GM12801 (cell line): ENCODE data around the gene NUDT13.

Experiments
- TF ChIP-seq, protein P1 (sequence below): IDR thresholded peaks from one replicate; pipeline ENCODE4 v1.5.1; 2011; ENCODE audit warnings: control low read depth; ENCODE audit not compliant: insufficient read length; ENCODE audit errors: extremely low read depth

Gene NUDT13

DNA sequence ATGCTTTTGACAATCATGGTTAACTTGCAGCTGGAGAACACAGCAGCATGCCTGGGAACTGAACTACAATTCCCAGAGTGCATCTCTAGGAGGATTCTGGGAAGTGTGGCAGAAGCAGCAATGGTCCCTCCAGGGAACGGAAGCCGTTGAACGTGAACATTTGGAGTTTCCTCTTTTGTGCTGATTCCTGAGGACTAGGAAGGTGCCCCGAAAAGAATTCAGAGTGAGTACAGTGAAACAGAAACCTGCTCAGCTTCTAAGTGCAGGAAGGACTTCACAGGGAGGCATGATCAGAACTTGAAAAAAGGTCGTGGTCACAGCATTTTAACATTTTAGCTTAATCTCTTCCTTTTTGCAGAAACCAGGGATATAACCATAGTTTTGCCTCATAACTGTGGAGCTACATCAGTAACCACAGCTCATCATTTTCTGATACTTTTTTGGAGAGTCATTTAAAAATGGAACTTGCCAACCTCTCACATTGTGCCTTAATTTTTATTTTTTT, at the start of gene NUDT13:
Gene NUDT13 (plus strand): TSS at position 111 of the 505 bp plus-strand sequence. CDS start 3,911 bp downstream, outside the sequence.
- TF ChIP-seq, protein P1, sequence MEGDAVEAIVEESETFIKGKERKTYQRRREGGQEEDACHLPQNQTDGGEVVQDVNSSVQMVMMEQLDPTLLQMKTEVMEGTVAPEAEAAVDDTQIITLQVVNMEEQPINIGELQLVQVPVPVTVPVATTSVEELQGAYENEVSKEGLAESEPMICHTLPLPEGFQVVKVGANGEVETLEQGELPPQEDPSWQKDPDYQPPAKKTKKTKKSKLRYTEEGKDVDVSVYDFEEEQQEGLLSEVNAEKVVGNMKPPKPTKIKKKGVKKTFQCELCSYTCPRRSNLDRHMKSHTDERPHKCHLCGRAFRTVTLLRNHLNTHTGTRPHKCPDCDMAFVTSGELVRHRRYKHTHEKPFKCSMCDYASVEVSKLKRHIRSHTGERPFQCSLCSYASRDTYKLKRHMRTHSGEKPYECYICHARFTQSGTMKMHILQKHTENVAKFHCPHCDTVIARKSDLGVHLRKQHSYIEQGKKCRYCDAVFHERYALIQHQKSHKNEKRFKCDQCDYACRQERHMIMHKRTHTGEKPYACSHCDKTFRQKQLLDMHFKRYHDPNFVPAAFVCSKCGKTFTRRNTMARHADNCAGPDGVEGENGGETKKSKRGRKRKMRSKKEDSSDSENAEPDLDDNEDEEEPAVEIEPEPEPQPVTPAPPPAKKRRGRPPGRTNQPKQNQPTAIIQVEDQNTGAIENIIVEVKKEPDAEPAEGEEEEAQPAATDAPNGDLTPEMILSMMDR = no peak

DNA sequence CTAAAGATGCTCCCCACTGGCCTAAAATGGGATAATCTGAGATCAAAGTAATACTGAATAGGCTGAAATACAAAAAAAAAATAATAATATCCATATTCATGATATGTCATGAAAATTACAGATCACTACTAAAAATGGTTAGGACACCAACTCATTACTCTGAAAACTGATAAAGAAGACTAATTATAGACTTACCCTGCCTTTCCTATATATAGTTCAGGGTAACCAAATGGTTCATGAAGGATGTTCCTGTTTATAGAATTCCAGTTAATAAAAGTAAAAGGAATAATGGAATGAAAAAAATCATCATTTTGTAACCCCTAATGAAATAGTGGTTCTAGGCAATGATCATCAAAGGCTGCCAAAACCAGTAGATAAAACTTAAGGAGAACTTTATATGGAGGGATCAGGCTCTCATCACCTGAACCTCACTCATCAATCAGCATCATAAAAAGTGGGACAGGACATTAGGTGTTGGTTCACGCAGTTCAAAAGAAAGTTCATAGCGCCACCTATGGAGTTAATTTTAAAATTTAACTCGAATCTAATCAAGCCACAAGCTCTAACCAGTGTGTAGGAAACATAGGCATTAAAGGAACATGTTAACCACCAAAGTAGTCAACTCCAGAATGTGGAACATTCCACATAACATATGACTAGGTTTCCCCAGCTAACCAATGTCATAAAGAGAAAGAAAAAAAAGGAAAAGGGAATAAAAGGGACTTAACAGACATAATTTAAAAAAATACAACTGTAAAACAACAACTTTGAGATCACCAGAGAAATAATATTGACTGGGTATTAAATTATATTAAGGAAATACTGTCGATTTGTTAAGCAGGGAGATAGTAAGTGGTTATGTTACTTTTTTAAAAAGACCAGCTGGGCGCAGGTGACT, 49.3 kb upstream of the NUDT13 start:
- TF ChIP-seq, protein P1 = no peak

DNA sequence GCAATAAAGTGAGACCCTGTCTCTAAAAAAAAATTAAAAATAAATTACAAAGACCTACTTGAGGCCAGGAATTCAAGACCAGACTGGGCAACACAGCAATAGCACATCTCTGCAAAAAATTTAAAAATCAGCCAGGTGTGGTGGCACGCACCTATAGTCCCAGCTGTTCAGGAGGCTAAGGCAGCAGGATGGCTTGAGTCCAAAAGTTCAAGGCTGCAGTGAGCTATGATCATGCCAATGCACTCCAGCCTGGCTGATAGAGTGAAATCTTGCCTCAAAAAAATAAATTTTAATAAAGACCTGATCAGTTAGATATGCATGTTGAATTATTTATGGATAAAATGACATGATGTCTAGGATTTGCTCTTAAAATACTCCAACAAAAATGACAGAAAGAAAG, 48.5 kb upstream of the NUDT13 start:
- TF ChIP-seq, protein P1 = no peak

DNA sequence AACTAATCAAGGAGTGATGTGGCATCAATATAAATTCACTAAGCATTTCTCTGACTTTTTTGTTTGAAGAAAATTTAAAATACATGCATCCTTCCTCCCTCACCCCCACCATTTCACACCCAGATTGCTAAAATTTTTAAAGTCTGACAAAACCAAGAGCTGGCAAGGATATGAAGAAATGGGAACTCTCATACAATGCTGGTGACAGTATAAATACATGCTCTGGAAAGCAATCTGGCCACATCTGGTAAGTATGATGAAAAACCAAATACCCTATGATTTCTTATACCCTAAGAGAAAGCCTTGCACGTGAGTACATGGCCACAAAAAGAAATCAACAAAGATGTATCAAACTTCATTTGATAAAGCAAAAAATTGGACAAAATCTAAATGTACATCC, 44.8 kb upstream of the NUDT13 start:
- TF ChIP-seq, protein P1 = no peak

DNA sequence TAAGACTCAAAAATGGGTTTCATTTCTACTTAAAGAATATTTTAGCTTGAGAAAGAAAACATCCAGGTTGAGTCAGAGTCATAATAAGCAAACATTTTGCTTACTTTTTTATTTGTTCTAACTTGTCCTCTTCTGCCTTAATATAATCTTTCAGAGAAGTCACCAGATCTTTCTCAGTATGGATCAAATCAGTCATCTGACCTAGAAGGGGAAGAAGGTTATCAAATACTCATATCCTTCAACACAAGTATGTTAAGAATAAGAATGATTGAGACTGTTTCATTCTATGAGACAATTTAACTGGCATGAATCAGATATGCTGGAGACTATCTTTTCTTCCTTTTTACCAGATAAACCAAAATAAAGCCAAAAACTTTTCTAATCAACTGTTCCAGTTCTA, 36.6 kb upstream of the NUDT13 start:
- TF ChIP-seq, protein P1 = no peak

DNA sequence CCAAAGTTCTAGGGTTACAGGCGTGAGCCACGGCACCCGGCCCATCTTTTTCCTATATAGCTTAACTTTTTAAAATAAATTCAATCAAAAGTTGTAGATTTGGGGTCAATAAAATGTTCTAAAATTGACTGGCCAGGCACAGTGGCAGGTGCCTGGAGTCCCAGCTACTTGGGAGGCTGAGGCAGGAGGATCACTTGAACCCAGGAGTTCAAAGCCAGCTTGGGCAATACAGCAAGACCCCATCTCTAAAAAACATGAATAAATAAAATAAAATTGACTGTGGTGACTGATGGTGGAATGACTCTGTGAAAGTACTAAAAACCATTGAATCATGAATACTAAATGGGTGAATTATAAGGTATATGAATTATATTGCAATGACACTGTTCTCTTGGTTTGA, 34.4 kb upstream of the NUDT13 start:
- TF ChIP-seq, protein P1 = no peak

DNA sequence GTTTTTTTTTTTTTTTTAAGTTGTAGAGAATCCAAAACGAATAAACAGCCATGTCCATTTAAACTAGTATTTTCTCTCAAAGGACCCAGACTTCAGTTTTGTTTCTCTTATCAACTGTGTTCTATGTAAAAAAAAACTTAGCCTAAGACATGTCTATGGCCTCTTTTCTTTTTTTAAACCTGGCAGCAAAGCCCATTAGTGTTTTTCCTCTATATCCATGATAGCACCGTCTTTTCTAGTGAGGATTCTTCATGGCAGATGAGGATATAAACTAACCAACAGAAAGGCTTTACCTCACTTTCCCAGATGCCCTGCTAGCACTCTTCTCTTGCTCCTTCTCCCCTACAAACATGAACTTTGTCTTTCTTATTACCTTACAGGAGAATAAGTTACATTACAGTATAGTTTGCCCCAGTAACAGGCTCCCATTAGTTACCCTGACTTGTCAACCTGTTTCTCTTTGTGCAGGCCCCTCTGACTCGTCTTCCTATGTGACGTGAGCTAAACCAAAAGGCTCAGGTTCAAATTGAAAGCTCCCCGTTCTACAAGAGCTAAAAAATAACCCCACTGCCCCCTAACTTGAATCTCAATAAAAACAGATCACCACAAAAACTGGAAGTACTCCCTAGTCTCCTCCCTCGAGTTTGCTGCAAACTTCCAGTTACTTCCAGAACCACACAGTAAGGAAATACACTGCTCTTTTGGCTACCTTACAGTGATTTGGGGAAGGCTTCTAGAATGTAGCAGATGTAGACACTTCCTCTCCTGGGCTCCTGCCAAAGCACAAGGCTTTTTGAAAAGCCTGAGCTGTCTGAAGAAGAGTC, 33.7 kb upstream of the NUDT13 start:
- TF ChIP-seq, protein P1 = no peak
